CD4-positive, alpha-beta T cell treated with Interleukin-21 for 1 hour (primary cell): Measurements from ENCODE around the gene ZNF93.
"Not testable (repeated sequence)": the region's sequence is repeated elsewhere in the genome, so short reads cannot be mapped to it uniquely, and the experiment has no call there.

Experiments
- DNase-seq: peaks from one replicate; pipeline ENCODE4 v3.0.0-alpha.2; 2020

ZNF93 gene

GRCh38 chr19:19900729-19901444 is at the start of gene ZNF93:
Gene ZNF93 (plus strand): TSS chr19:19900946. CDS start chr19:19901089, 143 bp downstream.
- peak; percentile 95 for DNase-seq

GRCh38 chr19:19851740-19852139 is 49.0 kb upstream of the ZNF93 start:
- not testable (repeated sequence) for DNase-seq

GRCh38 chr19:19858751-19859150 is 42.0 kb upstream of the ZNF93 start:
- DNase-seq: no peak

- DNase-seq: peak; percentile 70
These were observed 39.9 kb upstream of the ZNF93 start for GRCh38 chr19:19860756-19861390.

GRCh38 chr19:19865750-19866610 is 34.8 kb upstream of the ZNF93 start, which contains the start of gene ZNF253:
Gene ZNF253 (plus strand): TSS chr19:19865882. CDS start chr19:19865997, 115 bp downstream.
- DNase-seq: peak; percentile 95

GRCh38 chr19:19866611-19867248 is 34.0 kb upstream of the ZNF93 start:
- DNase-seq: peak; percentile 75

- not testable (repeated sequence) for DNase-seq
These were observed 30.7 kb upstream of the ZNF93 start for GRCh38 chr19:19870086-19870485.

GRCh38 chr19:19871932-19872331 is 28.8 kb upstream of the ZNF93 start:
- no peak for DNase-seq

GRCh38 chr19:19873381-19873780 is 27.4 kb upstream of the ZNF93 start:
- DNase-seq: no peak

GRCh38 chr19:19877724-19878123 is 23.0 kb upstream of the ZNF93 start:
- DNase-seq: no peak

GRCh38 chr19:19884583-19884982 is 16.2 kb upstream of the ZNF93 start:
- no peak for DNase-seq

GRCh38 chr19:19892055-19892941 is 8.4 kb upstream of the ZNF93 start:
- DNase-seq: not testable (repeated sequence)

GRCh38 chr19:19900139-19900728 is 512 bp upstream of the ZNF93 start:
- DNase-seq: no peak

GRCh38 chr19:19907551-19907950 is 6.8 kb downstream of the ZNF93 start:
- DNase-seq: not testable (repeated sequence)

GRCh38 chr19:19909654-19910053 is 8.9 kb downstream of the ZNF93 start:
- no peak for DNase-seq

GRCh38 chr19:19911150-19911549 is 10.4 kb downstream of the ZNF93 start:
- DNase-seq: no peak

- no peak for DNase-seq
These were observed 13.8 kb downstream of the ZNF93 start for GRCh38 chr19:19914596-19914995.

- DNase-seq: peak; percentile 10
These were observed 29.7 kb downstream of the ZNF93 start for GRCh38 chr19:19930417-19930816.

- not testable (repeated sequence) for DNase-seq
These were observed 32.9 kb downstream of the ZNF93 start for GRCh38 chr19:19933432-19934314.

- DNase-seq: no peak
These were observed 36.7 kb downstream of the ZNF93 start for GRCh38 chr19:19937403-19937802.
